GM21619 (cell line): Measurements from ENCODE around the gene KRT32.
"Not testable (repeated sequence)": the region's sequence is repeated elsewhere in the genome, so short reads cannot be mapped to it uniquely, and the experiment has no call there.

Source experiments
- ATAC-seq: cut with Tn5 transposase; IDR thresholded peaks from one replicate; pipeline ENCODE4 v1.9.1; 2021; ENCODE audit not compliant: unreplicated experiment

Gene KRT32

DNA sequence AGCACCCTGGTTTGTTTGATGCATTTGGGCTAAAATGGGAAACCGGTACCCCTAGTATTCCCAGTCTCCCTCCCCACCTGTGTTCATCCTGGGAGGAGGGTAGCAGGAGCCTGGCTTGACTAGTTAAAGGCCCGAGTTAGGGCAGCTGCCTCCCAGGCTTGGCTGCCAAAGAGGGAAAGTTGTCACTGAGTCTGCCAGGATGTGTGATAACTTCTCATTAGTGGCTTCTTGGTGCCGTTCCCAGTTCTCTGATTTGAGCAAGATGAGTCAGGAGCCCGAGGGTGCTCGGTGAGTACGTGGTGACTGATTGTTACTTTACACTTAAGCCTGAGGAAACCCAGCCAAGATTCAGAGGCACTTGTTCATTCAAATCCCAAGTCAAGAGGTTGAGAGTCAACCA, 2.5 kb downstream of the KRT32 start:
- no peak for ATAC-seq

DNA sequence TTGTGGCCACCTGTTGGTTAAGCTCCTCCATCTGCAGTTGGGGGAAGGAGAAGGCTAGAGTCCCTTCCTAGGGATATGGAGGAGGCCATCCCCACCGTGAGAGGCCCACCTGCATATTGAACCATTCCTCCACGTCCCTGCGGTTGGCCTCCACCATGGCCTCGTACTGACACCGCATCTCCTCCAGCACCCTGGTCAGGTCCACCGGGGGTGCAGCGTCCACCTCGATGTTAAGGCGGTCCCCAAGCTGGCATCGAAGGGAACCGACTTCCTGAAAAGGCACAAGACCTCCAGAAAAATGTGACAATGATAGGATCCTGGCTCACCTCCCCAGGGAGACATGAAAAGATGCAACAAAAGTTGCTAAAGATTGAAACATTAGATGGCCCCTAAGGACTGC, 3.0 kb downstream of the KRT32 start:
- no peak for ATAC-seq

DNA sequence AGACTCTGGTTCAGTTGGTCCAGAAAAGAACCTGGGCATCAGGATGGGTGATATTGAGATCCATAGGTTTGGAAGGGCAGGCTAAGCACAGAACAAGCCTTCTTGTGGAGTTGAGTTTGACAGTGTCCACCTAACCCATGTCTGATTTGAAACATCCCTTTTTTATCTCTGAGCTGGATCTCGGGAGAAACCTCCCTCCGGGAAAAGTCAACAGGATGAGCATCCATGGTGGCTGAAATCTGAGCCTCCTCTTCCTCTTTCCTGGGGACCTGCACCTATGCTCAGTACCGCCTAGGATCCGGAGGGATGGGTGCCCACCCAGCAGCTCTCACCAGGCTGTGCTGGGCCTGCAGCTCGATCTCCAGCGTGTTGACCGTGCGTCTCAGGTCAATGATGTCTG, 3.4 kb downstream of the KRT32 start:
- ATAC-seq: no peak

DNA sequence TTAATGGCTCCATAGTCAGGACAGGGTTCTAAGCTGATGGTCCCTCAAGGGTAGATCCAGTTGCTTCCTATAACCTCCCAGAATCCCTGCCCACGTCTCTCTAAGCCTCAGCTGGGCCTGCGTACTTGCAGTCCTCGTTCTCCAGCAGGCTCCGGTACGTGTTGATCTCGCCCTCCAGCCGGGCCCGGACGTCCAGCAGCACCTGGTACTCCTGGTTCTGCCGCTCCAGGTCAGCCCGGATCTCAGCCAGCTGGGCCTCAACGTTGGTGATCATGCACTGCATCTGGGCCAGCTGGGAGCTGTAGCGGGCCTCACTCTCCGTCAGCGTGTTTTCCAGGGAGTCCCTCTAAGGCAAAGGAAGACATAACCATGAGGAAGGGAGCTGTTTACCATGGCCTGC, 4.5 kb downstream of the KRT32 start:
- no peak for ATAC-seq

DNA sequence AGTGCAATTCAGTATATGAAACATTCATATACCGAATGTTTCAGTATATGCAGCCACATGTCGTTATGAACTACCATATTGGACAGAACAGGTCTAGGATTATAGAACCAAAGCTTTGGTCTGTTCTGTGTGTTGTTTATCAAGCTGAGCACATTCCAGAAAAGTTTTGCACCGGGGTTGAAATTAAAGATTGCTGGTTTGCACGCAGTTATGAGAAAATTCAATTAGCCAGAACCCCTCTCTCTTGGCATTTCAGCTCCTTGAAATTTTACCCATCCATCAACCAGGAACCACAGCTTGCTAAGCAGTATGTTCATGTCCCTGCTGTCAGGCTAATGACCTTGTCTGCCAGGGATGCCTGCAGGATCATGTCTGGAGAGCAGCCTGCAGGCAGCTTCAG, 9.5 kb downstream of the KRT32 start:
- ATAC-seq: no peak

DNA sequence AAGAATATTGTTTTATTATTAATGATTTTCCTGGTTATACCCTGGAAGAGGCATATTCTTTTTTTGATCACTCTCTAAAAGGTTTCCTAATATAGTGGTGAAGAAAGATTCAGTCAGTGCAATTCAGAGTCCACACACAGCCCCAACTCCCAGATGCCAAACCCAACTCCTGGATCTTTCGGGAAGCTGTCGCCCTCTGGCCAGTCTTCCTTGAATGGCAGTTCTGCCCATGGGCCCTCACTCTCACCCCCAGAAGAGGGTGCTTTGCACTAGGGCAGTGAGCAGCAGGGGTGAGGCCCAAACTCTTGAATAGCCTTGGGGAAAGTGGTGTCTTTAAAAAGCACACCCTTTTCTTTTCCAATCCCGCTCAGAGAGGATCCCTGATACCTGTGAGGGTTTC, 11.0 kb downstream of the KRT32 start:
- ATAC-seq: no peak

DNA sequence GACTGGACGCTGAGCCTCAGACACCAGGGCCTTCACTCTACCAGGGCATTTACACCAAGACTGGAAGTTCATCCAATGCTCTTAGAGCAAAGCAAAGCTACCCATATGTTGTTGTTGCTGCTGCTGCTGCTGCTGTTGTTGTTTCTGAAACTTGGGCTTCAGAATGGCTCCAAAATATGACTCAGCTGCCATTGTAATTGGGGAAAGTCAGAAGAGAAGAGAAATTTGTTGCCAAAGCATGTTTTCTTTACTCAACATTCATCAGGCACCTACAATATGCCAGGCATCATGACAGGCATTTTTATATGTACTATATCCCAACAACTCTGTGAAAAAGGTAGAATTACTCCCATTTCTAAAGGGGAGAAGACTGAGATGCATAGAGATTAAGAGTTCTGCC, 11.9 kb downstream of the KRT32 start:
- no peak for ATAC-seq

DNA sequence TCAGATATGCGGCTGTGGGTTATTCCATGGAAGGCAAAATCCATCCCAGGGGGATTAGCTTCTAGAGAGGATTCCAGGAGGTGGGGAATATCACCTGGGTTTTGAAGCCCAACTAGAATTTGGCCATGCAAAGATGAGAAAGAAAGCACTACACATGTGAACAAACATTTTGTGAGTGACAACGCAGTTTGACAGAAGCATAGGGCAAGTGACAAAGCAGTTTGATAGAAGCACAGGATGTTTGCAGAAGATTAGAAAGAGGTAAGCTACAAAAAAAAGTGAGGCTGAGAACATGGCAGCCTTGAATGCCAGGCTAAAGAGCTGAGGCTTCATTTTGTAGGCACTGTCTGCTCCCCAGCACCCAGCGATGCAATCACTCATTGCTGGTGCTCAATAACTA, 14.1 kb downstream of the KRT32 start:
- no peak for ATAC-seq

DNA sequence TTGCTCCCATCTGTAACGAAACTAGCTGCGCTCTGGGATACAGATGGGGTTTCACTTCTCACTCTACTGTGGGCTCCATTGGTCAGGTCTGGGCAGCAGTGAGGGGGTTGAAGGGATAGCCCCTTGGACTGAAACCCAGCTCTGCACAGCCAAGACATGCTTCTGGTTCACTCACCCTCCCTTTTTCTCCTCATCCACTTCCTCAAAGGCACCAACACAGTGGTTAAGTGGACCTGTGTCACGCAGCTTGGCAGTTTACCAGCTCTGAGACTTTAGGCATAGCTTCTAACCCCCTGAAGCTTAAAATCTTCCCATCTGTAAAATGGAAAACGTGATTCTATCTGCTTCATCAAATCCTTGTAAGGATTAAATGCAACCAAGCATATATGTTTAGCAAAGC, 14.9 kb downstream of the KRT32 start:
- no peak for ATAC-seq

DNA sequence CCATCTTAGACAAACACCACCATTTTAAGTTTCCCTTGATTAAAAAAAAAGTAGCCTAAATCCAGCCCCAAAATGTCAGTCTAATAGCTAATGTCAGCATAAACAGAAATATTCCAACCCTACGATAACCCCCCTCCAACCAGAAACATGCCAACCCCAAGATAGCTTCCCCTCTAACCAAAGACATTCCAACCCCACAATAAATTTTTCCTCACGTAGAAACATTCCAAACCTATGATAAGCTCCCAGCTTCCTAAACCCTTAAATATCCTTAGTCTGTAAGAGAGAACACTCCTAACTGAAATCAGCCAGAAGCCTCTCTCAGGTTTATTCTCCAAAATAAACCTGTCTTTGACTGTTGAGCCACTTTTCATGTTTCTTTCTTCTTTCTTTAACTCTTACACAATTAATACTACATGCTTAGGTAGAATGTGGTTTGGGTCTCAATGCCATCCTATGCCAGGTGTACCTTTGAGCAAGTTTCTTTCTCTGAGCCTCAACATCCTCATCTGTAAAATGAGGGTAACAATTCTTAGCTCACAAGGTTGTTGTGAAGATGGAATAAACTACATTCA, 15.9 kb downstream of the KRT32 start:
- ATAC-seq: no peak

DNA sequence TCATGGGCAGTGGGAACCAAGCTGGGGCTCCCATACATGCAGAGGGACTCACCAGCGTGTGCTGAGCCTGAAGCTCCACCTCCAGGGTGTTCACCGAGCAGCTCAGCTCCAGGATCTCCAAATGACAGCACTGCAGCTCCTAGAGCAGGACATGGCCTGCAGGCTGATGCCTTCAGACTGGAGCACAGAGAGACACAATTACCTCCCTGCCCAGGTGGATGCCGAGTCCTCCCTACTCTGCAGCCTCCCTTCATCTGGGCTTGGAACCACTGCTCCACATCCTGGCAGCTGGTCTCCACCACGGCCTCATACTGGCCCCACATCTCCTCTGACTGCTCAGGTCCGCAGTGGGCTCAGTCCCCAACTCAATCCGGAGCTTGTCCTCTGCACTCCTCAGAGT, 18.2 kb downstream of the KRT32 start:
- ATAC-seq: no peak

DNA sequence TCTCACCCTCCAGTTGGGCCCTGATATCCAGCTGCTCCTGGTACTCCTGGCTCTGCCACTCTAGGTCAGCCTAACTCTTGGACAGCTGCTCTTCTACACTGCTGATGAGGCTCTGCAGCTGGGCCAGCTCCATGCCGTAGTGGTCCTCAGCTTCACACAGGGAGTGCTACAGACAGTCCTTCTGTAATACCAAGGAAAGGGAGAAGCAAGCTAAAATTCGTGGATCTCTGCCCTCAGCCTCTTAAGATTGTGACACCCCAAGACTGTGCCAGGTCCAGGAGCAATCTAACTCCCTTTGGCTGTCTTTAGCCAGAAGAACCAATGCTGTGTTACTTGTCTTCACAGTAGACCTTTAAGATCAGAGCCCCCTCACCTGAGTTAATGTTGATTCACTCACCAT, 18.7 kb downstream of the KRT32 start:
- no peak for ATAC-seq

DNA sequence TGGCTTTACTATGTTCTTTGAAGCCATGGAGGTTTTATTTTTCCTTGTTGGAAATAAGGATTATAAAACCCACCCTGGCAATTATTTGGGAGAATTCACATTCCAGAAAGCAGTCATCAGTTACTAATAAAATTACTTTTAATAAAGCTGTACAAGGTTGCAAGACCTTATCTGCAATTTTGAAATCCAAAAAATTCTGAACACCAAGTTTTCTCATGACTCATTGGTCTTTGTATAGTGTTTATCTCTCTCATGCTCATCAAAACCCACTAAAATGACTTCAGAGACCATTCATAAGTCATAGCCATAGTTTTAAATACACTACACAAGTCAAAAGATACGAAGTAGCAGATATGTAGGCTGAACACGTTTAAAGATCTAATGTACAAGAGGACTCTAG, 20.4 kb downstream of the KRT32 start:
- no peak for ATAC-seq

DNA sequence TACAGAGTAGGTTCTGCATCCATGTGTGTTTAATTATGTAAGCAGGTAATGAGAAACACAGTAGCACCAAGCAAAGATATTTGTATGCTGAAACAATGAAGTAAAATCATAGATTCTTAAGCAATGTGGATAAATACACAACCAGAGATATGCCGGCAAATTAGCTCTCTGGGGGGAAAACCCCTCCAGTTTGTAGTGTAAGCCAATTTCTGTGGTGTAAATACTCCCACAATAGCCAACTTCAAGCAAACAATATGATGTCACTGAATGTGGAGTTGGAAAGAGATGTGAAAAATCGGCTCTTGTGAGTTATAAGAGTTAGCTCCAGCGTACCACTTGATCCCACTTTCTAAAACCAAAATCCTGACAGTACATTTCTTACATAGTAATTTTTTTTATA, 22.5 kb downstream of the KRT32 start:
- no peak for ATAC-seq

DNA sequence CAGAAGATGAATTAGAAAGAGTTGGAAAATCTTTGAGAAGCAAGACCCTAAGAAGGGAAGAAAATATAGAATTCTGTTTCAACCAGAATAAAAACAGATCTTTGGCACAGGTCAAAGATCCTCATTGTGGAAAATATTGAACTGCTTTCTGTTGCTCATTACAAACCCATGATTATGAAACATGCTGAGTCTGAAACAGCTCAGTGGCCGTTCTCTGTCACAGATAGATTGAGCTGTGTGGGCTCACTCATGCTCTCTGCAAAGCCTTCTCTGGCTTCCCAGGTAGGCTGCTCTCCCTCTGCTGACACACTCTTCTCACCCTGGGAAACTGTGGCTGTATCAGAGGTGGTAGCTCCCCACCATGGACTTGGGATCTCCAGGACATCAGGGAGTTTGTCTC, 23.0 kb downstream of the KRT32 start:
- no peak for ATAC-seq

DNA sequence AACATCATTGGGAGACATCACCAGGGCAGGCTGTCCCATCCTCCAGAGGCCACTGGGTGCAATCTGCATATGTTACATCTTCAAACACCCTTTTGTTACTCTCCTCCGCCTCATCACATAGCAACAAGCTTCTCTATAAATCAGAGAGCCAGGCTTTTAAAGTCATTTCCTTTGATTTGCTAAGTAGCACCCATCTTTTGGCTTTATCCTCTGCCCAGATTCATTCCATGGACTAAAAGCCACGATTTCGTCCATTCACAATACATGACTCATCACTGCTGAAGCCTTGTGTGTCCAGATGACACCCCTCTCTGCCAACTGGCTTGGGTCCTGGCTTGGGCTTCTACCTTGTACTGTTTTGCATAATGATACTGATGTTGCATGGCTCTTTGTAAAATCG, 24.4 kb downstream of the KRT32 start:
- no peak for ATAC-seq

DNA sequence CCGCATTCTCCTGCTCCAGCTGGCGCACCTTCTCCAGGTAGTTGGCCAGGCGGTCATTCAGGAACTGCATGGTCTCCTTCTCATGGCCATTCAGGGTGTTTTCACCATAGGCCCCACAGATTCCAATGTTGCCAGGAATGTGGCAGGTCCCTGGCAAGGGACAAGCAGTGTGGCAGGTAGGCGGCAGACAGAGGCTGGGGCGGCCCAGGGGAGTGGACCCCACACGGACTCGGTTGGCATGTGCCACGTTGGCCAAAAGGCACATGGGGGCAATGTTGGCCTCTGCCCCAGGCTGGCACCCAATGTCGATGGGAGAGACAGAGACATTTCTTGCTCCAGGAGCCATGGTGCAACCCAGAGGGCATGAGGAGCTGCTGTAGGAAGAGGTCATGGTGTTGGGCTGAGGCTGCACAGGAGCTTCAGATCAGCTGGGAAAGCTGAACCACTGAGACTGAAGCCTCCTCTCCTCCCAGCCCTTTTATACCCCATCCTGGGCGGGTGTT, 26.6 kb downstream of the KRT32 start, which contains the start of gene KRT38:
Gene KRT38 (minus strand): TSS at position 453 of the 503 bp plus-strand sequence. CDS start 62 bp downstream, at position 391.
- no peak for ATAC-seq

DNA sequence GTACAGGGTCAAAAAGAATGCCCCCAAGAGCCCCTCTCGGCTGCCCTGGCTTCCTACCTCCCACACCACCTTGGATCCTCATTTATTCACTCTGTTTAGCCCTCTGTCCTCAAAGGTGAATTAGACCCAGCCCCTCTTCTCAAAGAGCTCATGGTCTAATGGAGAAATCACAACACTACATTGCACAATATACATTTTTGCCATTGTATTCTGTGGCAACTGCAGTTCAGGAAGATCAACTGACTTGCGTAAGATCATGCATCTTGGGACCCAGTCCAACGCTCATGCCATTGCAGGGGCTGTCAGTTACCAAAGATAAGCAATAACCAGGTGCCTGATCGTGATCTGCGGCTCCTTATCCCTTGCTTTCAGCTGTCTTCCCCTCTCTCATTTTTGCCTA, 27.8 kb downstream of the KRT32 start:
- ATAC-seq: no peak

DNA sequence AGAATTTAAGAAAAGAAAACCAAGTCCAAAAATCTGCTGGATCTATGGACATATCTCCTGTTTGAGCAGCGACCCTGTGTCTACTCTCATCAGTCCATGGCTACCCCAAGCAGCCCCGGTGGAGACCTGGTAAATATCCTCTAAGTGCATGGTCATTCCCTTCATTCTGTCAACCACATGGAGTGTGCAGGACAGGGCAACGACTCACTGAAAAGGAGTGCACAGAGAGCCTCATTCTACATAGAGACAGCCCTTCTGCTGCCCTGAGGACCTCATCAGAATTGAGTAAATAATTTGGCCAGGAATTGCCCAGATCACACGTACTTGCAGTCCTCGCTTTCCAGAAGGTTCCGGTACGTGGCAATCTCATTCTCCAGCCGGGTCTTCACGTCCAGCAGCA, 29.4 kb downstream of the KRT32 start:
- no peak for ATAC-seq

DNA sequence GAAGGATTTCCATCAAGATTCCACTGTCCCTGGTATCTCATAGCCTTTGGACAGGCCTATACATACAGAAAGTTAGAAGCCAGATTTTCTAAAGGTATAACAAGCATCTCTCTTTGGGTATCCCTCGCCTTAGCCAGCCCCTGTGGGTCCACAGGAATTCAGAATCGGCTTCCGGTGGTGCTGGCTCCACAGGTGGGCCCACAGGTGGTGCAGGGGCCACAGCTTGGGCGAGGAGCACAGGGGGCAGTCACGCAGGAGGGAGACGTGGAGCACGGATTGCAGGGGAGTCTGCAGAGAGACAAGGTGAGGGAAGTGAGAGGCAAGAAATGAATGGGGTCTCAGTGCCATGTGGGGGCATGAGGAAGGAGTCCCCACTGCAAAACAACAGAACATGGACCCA, 29.9 kb downstream of the KRT32 start:
- no peak for ATAC-seq

DNA sequence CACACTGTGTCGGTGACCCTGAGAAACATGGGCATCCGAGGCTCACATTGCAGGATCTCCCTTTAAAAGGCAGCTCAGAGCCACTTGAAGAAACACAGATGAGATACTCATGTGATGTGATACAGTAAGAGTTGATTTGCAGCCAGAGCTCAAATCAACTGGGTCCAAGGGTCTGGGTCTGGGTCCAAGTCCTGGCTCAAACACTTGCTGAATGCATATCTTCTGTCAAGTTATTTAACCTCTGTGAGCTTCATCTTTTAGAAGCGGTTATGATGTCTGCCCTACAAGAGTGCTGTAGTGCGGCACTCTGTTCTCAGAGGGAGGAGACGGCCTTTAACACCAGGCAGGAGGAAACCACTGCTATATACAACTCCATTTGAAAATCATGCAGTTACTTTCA, 32.8 kb downstream of the KRT32 start:
- ATAC-seq: no peak

DNA sequence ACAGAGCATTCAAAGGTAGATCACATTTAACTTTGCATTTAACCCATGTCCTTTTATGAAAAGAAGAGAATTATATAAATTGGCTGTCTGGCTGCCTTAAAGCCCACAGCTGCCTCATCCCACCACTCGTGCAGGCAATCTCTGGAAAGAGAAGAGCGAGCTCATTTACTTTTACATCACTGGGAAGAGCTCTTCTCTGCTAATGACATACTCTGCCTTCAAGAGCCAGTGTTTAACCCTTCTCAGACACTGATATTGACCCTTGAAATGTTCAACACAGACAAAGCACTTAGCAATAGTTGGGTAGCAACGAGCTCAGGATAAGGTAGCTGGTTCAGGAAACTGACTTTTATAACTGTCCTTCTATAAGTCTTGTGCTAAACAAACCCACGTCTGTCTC, 33.2 kb downstream of the KRT32 start:
- no peak for ATAC-seq

DNA sequence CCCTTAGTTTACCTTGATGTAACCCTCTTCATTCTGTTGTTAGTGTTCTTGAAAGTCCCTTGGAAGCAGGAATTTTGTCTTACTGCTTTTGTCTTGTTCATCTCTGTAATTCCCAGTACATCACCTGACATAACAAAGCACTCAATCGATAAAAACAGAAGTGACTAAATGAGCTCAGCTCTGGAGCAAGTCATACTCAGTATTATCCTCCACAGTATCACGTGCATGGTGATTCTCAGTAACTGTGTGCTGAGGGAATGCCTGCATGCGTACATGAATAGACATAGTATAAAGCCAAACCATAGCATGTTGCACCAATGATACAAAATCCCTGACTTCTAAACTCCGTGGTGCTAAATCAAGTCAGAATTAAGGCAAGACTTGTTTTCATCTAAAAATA, 33.6 kb downstream of the KRT32 start:
- no peak for ATAC-seq

DNA sequence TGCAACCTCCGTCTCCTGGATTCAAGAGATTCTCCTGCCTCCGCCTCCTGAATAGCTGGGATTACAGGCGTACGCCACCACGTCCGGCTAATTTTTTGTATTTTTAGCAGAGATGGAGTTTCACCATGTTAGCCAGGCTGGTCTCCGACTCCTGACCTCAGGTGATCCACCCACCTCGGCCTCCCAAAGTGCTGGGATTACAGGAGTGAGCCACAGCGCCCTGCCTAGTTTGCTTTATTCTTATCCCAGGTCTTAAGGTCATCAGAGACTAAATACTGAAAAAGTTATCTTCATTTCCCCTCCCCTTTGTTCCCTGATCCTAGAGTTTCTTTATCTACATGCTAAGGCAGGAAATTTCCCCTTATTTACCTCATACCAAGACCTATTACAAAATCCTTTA, 36.8 kb downstream of the KRT32 start:
- not testable (repeated sequence) for ATAC-seq
